GM23248 (cell line): ENCODE results near the gene CLCN4.

Source experiments
- EZH2 ChIP-seq: fragments of 200-600 bp; sonication (generic); IDR thresholded peaks from 2 replicates; pipeline ENCODE4 v1.6.1; 2018; ENCODE audit warnings: antibody characterized with exemption, mild to moderate bottlenecking; ENCODE audit not compliant: insufficient read depth, poor library complexity, severe bottlenecking
- EZH2phosphoT487 ChIP-seq: fragments of 200-600 bp; sonication (generic); IDR thresholded peaks from 2 replicates; pipeline ENCODE4 v1.6.1; 2018; ENCODE audit warnings: antibody characterized with exemption, moderate library complexity, mild to moderate bottlenecking, low read depth; ENCODE audit not compliant: insufficient read depth

DNA sequence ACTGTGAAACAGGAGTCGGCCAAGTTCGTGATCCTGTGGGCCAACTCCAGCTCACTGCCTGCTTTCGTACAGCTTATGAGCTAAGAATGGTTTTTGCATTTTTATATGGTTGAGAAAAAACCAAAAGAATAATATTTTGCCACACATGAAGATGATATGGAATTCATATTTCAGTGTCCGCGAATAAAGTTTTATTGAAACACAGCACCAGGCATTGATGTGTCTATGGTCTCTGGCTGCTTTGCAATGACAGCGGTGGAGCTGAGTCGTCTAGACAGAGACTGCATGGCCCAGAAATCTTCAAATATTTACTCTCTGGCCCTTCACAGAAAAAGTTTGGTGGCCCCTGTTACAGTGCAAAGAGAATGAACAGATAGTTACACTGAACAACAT lies 20.2 kb downstream of the CLCN4 start:
- TF ChIP-seq EZH2phosphoT487 = no peak
- TF ChIP-seq EZH2 = no peak
